ENCODE measurements around the gene MZT2A. TPM values are rescaled to one million over a fixed set of nuclear protein-coding genes. Genes with fewer than 3 reads are reported as not detected.
"Not testable (repeated sequence)": the region's sequence is repeated elsewhere in the genome, so short reads cannot be mapped to it uniquely, and the experiment has no call there.

MZT2A gene
- total RNA-seq (2013), result 22.1 TPM
- polyA plus RNA-seq (10 to 100 TPM; 11.1 to 26.0 (median 13.6) TPM), polyA minus RNA-seq (10.3 and 17.5 TPM in 2 replicates), total RNA-seq (0.75 to 6.8 (median 3.2) reads per million in 11 experiments)

- intact Hi-C loops (cut with micrococcal nuclease); H3K27me3 Mint-ChIP-seq (ENCODE audit: low read depth in 3 of 3); H3K9me3 Mint-ChIP-seq; H3K36me3 ChIP-seq (replicated peaks in 1 of 2; ENCODE audit: control insufficient read depth in 1 of 2, insufficient read depth in 2 of 2, low read length in 2 of 2); H4K20me1 ChIP-seq (ENCODE audit: insufficient read depth, low read length); H3K36me3 Mint-ChIP-seq; DNase-seq; H3K27me3 ChIP-seq (ENCODE audit: control insufficient read depth in 2 of 2, insufficient read depth in 2 of 2, low read length in 2 of 2); H3K9me3 ChIP-seq (replicated peaks in 1 of 2; ENCODE audit: control insufficient read depth in 1 of 2, insufficient read depth in 1 of 2, low read length in 2 of 2): not testable (repeated sequence)
- Histone ChIP-seq H2AFZ (ENCODE audit: insufficient read depth, low read depth, low read length, poor library complexity, severe bottlenecking) (peak within 1 kb of the TSS; percentile 98), H3K79me2 (ENCODE audit: insufficient read depth, low read length) (peaks cover 62% of the 10 kb centered on the region), H3K9ac (ENCODE audit: insufficient read depth, low read length, poor library complexity, severe bottlenecking) (peak within 1 kb of the TSS; percentile 94), H3K4me2 (replicated peaks; ENCODE audit: extremely low read depth, low read length, poor library complexity, severe bottlenecking) (peak within 1 kb of the TSS; percentile 90), H3K27ac (ENCODE audit: low read depth in 1 of 2, low read length in 2 of 2) (peak within 1 kb of the TSS; percentile 78 to 92), H3K4me3 (replicated peaks in 1 of 3; ENCODE audit: low read depth in 2 of 3, low read length in 3 of 3) (peak within 1 kb of the TSS; percentile 70 to 98 (median 96)), H3K4me1 (ENCODE audit: control insufficient read depth in 1 of 2, insufficient read depth in 2 of 2, low read length in 2 of 2) (peaks cover 19 to 27% of the 10 kb centered on the region in 2 donors)
- Mint-ChIP-seq H3K27ac (peak within 1 kb of the TSS; percentile 89 to 95 (median 94)), H3K4me3 (peak within 1 kb of the TSS; percentile 94 to 98), H3K4me1 (peaks cover 30% of the 10 kb centered on the region)
- under 1% methylated on average over 53 of the region's 53 CpGs for WGBS (ENCODE audit: insufficient coverage)
Observed at GRCh38 chr2:131492015-131492417, at the start of gene MZT2A. Gene MZT2A, minus strand, starts transcription at chr2:131492397. Its CDS starts 21 bp downstream, at chr2:131492376.

- H3K36me3 ChIP-seq (replicated peaks in 1 of 2; ENCODE audit: control insufficient read depth in 1 of 2, insufficient read depth in 2 of 2, low read length in 2 of 2); H3K4me3 ChIP-seq (replicated peaks in 1 of 3; ENCODE audit: low read depth in 2 of 3, low read length in 3 of 3); DNase-seq; H3K9me3 ChIP-seq (replicated peaks in 1 of 2; ENCODE audit: control insufficient read depth in 1 of 2, insufficient read depth in 1 of 2, low read length in 2 of 2); H3K27me3 ChIP-seq (ENCODE audit: control insufficient read depth in 2 of 2, insufficient read depth in 2 of 2, low read length in 2 of 2); H3K27ac ChIP-seq (ENCODE audit: low read depth in 1 of 2, low read length in 2 of 2); H3K4me3 Mint-ChIP-seq; H3K9ac ChIP-seq (ENCODE audit: insufficient read depth, low read length, poor library complexity, severe bottlenecking); H4K20me1 ChIP-seq (ENCODE audit: insufficient read depth, low read length); H3K9me3 Mint-ChIP-seq; intact Hi-C loops (cut with micrococcal nuclease); H3K4me2 ChIP-seq (replicated peaks; ENCODE audit: extremely low read depth, low read length, poor library complexity, severe bottlenecking); H3K27ac Mint-ChIP-seq; H3K4me1 ChIP-seq (ENCODE audit: control insufficient read depth in 1 of 2, insufficient read depth in 2 of 2, low read length in 2 of 2); H3K27me3 Mint-ChIP-seq (ENCODE audit: low read depth in 3 of 3); H2AFZ ChIP-seq (ENCODE audit: insufficient read depth, low read depth, low read length, poor library complexity, severe bottlenecking); H3K4me1 Mint-ChIP-seq; H3K79me2 ChIP-seq (ENCODE audit: insufficient read depth, low read length); H3K36me3 Mint-ChIP-seq: not testable (repeated sequence)
- WGBS (ENCODE audit: insufficient coverage), result 96% methylated on average over 7 of the region's 13 CpGs
Observed at GRCh38 chr2:131538856-131539255, 46.7 kb upstream of the MZT2A start.

GRCh38 chr2:131536841-131537240, 44.6 kb upstream of the MZT2A start:
- H3K27me3 ChIP-seq (ENCODE audit: control insufficient read depth in 2 of 2, insufficient read depth in 2 of 2, low read length in 2 of 2); H3K4me3 ChIP-seq (replicated peaks in 1 of 3; ENCODE audit: low read depth in 2 of 3, low read length in 3 of 3); H3K36me3 Mint-ChIP-seq; H3K27me3 Mint-ChIP-seq (ENCODE audit: low read depth in 3 of 3); H3K4me1 ChIP-seq (ENCODE audit: control insufficient read depth in 1 of 2, insufficient read depth in 2 of 2, low read length in 2 of 2); H3K27ac ChIP-seq (ENCODE audit: low read depth in 1 of 2, low read length in 2 of 2); H3K4me3 Mint-ChIP-seq; H3K4me1 Mint-ChIP-seq; H3K9me3 Mint-ChIP-seq; H3K9me3 ChIP-seq (replicated peaks in 1 of 2; ENCODE audit: control insufficient read depth in 1 of 2, insufficient read depth in 1 of 2, low read length in 2 of 2); H3K79me2 ChIP-seq (ENCODE audit: insufficient read depth, low read length); H3K9ac ChIP-seq (ENCODE audit: insufficient read depth, low read length, poor library complexity, severe bottlenecking); H4K20me1 ChIP-seq (ENCODE audit: insufficient read depth, low read length); H3K27ac Mint-ChIP-seq; intact Hi-C loops (cut with micrococcal nuclease); H3K36me3 ChIP-seq (replicated peaks in 1 of 2; ENCODE audit: control insufficient read depth in 1 of 2, insufficient read depth in 2 of 2, low read length in 2 of 2); H2AFZ ChIP-seq (ENCODE audit: insufficient read depth, low read depth, low read length, poor library complexity, severe bottlenecking); H3K4me2 ChIP-seq (replicated peaks; ENCODE audit: extremely low read depth, low read length, poor library complexity, severe bottlenecking); DNase-seq: not testable (repeated sequence)
- WGBS (ENCODE audit: insufficient coverage), result 97% methylated on average over 9 of the region's 14 CpGs

GRCh38 chr2:131535951-131536826, 44.0 kb upstream of the MZT2A start:
- H3K27me3 Mint-ChIP-seq (ENCODE audit: low read depth in 3 of 3); H3K27ac Mint-ChIP-seq; H3K36me3 Mint-ChIP-seq; H3K4me3 Mint-ChIP-seq; H4K20me1 ChIP-seq (ENCODE audit: insufficient read depth, low read length); H2AFZ ChIP-seq (ENCODE audit: insufficient read depth, low read depth, low read length, poor library complexity, severe bottlenecking); H3K4me1 ChIP-seq (ENCODE audit: control insufficient read depth in 1 of 2, insufficient read depth in 2 of 2, low read length in 2 of 2); H3K27ac ChIP-seq (ENCODE audit: low read depth in 1 of 2, low read length in 2 of 2); H3K9me3 Mint-ChIP-seq; H3K4me1 Mint-ChIP-seq; H3K4me2 ChIP-seq (replicated peaks; ENCODE audit: extremely low read depth, low read length, poor library complexity, severe bottlenecking); H3K9ac ChIP-seq (ENCODE audit: insufficient read depth, low read length, poor library complexity, severe bottlenecking); DNase-seq; intact Hi-C loops (cut with micrococcal nuclease); H3K36me3 ChIP-seq (replicated peaks in 1 of 2; ENCODE audit: control insufficient read depth in 1 of 2, insufficient read depth in 2 of 2, low read length in 2 of 2); H3K27me3 ChIP-seq (ENCODE audit: control insufficient read depth in 2 of 2, insufficient read depth in 2 of 2, low read length in 2 of 2); H3K4me3 ChIP-seq (replicated peaks in 1 of 3; ENCODE audit: low read depth in 2 of 3, low read length in 3 of 3); H3K79me2 ChIP-seq (ENCODE audit: insufficient read depth, low read length); H3K9me3 ChIP-seq (replicated peaks in 1 of 2; ENCODE audit: control insufficient read depth in 1 of 2, insufficient read depth in 1 of 2, low read length in 2 of 2): not testable (repeated sequence)
- WGBS (ENCODE audit: insufficient coverage), result 93% methylated on average over 15 of the region's 21 CpGs
